GM20431 (cell line): ENCODE results near the gene ENDOV.

Experiments
- in situ Hi-C: fragments of 300-500 bp; cut with MseI, MboI; formaldehyde crosslinking; loops from one replicate; pipeline ENCODE4 v1.15.0; 2020; ENCODE audit warnings: low sequenced_read_pairs; ENCODE audit not compliant: unreplicated experiment

ENDOV gene

GRCh38 chr17:80414803-80415625 lies at the start of gene ENDOV:
Gene ENDOV (plus strand): TSS chr17:80415167. CDS start chr17:80415195, 28 bp downstream.
- in situ Hi-C loops = no loop called here

GRCh38 chr17:80365983-80366382 lies 49.0 kb upstream of the ENDOV start:
- in situ Hi-C loops = no loop called here

- in situ Hi-C loops = no loop called here
Measured at GRCh38 chr17:80367503-80367902, 47.5 kb upstream of the ENDOV start.

- in situ Hi-C loops = no loop called here
Measured at GRCh38 chr17:80371196-80371595, 43.8 kb upstream of the ENDOV start.

GRCh38 chr17:80372456-80372855 lies 42.5 kb upstream of the ENDOV start:
- in situ Hi-C loops = no loop called here

GRCh38 chr17:80372922-80373570 lies 41.9 kb upstream of the ENDOV start:
- in situ Hi-C loops = no loop called here

GRCh38 chr17:80374039-80374731 lies 40.8 kb upstream of the ENDOV start:
- in situ Hi-C loops = no loop called here

- in situ Hi-C loops = no loop called here
Measured at GRCh38 chr17:80374732-80375585, 40.0 kb upstream of the ENDOV start.

- in situ Hi-C loops = no loop called here
Measured at GRCh38 chr17:80376531-80376930, 38.4 kb upstream of the ENDOV start.

GRCh38 chr17:80377798-80378197 lies 37.2 kb upstream of the ENDOV start:
- in situ Hi-C loops = no loop called here

GRCh38 chr17:80379348-80379747 lies 35.6 kb upstream of the ENDOV start:
- in situ Hi-C loops = no loop called here

GRCh38 chr17:80380068-80380467 lies 34.9 kb upstream of the ENDOV start:
- in situ Hi-C loops = no loop called here

- in situ Hi-C loops = no loop called here
Measured at GRCh38 chr17:80380555-80381002, 34.4 kb upstream of the ENDOV start.

GRCh38 chr17:80381416-80381923 lies 33.5 kb upstream of the ENDOV start:
- in situ Hi-C loops = no loop called here

GRCh38 chr17:80382446-80382845 lies 32.5 kb upstream of the ENDOV start:
- in situ Hi-C loops = no loop called here

GRCh38 chr17:80382956-80383355 lies 32.0 kb upstream of the ENDOV start:
- in situ Hi-C loops = no loop called here

- in situ Hi-C loops = no loop called here
Measured at GRCh38 chr17:80384078-80384960, 30.6 kb upstream of the ENDOV start.

- in situ Hi-C loops = no loop called here
Measured at GRCh38 chr17:80385046-80385445, 29.9 kb upstream of the ENDOV start.

GRCh38 chr17:80386341-80386740 lies 28.6 kb upstream of the ENDOV start:
- in situ Hi-C loops = no loop called here
